Measurements from ENCODE around the gene DNM3.

The DNM3 gene

DNA sequence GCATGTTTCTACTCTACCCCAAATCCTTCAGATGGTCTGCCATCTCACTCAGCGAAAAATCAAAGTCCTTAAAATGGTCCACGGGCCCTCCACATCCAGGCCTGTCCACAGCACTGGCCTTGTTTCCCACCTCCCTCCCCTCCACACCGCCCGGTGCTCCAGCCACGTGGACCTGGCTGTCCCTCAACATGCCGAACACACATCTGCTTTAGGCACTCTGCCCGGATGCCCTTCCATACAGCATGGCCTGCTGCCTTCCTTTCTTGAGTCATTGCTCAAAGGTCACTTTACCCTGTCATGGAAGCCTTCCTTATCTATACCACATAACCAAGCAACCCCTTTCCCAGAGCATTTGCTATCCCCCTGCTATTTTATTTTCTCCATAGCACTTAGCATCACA is 143.0 kb downstream of the DNM3 start:
- Histone ChIP-seq H3K4me2 (no peak overlapping the region), H3K9ac (no peak overlapping the region), H3K4me1 (no peaks in the 10 kb centered on the region), H3K27me3 (no peaks in the 10 kb centered on the region), H3K36me3 (no peaks in the 10 kb centered on the region), H3K9me3 (no peaks in the 10 kb centered on the region), H4K20me1 (no peaks in the 10 kb centered on the region), H3K4me3 (no peak overlapping the region), H3K27ac (no peak overlapping the region)
- no peak for TF ChIP-seq Cebpa-rat (IDR thresholded peaks at IDR 0.05)

GRCh38 chr1:171984850-171985485 is 143.7 kb downstream of the DNM3 start:
- no peak overlapping the region for H3K27ac ChIP-seq
- no peaks in the 10 kb centered on the region for H3K9me3 ChIP-seq
- H3K36me3 ChIP-seq = no peaks in the 10 kb centered on the region
- H3K4me3 ChIP-seq = no peak overlapping the region
- H3K4me2 ChIP-seq = no peak overlapping the region
- H3K27me3 ChIP-seq = no peaks in the 10 kb centered on the region
- H4K20me1 ChIP-seq = no peaks in the 10 kb centered on the region
- H3K9ac ChIP-seq = no peak overlapping the region
- no peaks in the 10 kb centered on the region for H3K4me1 ChIP-seq
- no peak for TF ChIP-seq Cebpa-rat (IDR thresholded peaks at IDR 0.05)

DNA sequence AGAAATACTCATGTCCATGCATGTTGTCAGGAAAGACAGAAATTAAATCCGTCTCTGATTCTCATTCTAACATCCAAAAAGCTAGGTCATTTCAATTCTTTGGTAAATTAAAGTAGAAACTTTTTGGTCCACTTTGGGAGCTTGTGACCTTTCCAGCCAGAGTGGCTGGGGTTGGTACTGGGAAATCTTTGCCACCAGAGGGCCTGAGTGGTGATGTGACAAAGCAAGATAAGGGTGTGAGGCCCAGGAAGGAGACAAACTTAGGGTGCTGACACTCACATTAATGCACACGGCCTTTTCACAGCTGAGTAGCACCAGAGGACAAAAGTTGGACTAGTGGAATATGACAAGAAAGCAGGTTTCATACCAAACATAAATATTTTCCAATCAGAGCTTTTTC is 144.3 kb downstream of the DNM3 start:
- no peak overlapping the region for H3K4me2 ChIP-seq
- H3K4me1 ChIP-seq = no peaks in the 10 kb centered on the region
- H3K36me3 ChIP-seq = no peaks in the 10 kb centered on the region
- H3K9me3 ChIP-seq = no peaks in the 10 kb centered on the region
- no peak overlapping the region for H3K9ac ChIP-seq
- H3K27ac ChIP-seq = no peak overlapping the region
- H4K20me1 ChIP-seq = no peaks in the 10 kb centered on the region
- no peaks in the 10 kb centered on the region for H3K27me3 ChIP-seq
- H3K4me3 ChIP-seq = no peak overlapping the region
- no peak for TF ChIP-seq Cebpa-rat (IDR thresholded peaks at IDR 0.05)

GRCh38 chr1:171988243-171988885 is 147.1 kb downstream of the DNM3 start:
- Histone ChIP-seq H3K9ac (no peak overlapping the region), H3K4me1 (no peaks in the 10 kb centered on the region), H3K27me3 (no peaks in the 10 kb centered on the region), H3K36me3 (no peaks in the 10 kb centered on the region), H3K27ac (no peak overlapping the region), H3K4me2 (no peak overlapping the region), H4K20me1 (no peaks in the 10 kb centered on the region), H3K4me3 (no peak overlapping the region), H3K9me3 (no peaks in the 10 kb centered on the region)
- TF ChIP-seq Cebpa-rat (IDR thresholded peaks at IDR 0.05) = no peak

- Histone ChIP-seq H4K20me1 (no peaks in the 10 kb centered on the region), H3K27ac (no peak overlapping the region), H3K9me3 (no peaks in the 10 kb centered on the region), H3K9ac (no peak overlapping the region), H3K4me3 (no peak overlapping the region), H3K4me2 (no peak overlapping the region), H3K4me1 (no peaks in the 10 kb centered on the region), H3K36me3 (no peaks in the 10 kb centered on the region), H3K27me3 (no peaks in the 10 kb centered on the region)
- no peak for TF ChIP-seq Cebpa-rat (IDR thresholded peaks at IDR 0.05)
Measured at GRCh38 chr1:171990371-171990770, 149.1 kb downstream of the DNM3 start.

DNA sequence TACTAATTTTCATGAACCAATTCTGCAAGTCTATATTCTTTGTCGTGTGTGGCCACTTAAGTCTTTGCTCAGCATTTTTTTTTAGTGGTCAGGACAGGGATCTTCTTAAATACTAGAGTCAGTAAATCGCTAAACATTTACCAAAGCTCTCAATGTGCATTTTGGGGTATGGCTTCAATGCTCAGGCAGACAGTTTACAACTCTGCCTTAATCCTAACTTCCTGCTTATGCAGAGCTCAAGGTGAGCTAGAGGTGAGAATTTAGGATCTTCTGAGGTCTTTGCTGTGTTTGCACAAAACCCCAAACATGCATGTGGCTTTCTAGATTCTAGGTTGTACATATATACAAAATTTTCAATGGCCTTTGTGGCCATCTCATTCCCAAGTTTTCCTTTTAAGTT is 153.0 kb downstream of the DNM3 start:
- H3K4me3 ChIP-seq = no peak overlapping the region
- no peak overlapping the region for H3K4me2 ChIP-seq
- H3K36me3 ChIP-seq = no peaks in the 10 kb centered on the region
- no peaks in the 10 kb centered on the region for H3K27me3 ChIP-seq
- H3K9ac ChIP-seq = no peak overlapping the region
- H3K4me1 ChIP-seq = no peaks in the 10 kb centered on the region
- H3K27ac ChIP-seq = no peak overlapping the region
- no peaks in the 10 kb centered on the region for H4K20me1 ChIP-seq
- no peak for TF ChIP-seq Cebpa-rat (IDR thresholded peaks at IDR 0.05)
- H3K9me3 ChIP-seq = no peaks in the 10 kb centered on the region

GRCh38 chr1:171995573-171995972 is 154.3 kb downstream of the DNM3 start:
- Histone ChIP-seq H3K9me3 (no peaks in the 10 kb centered on the region), H3K4me1 (no peaks in the 10 kb centered on the region), H3K4me2 (no peak overlapping the region), H3K36me3 (no peaks in the 10 kb centered on the region), H3K27me3 (no peaks in the 10 kb centered on the region), H4K20me1 (no peaks in the 10 kb centered on the region), H3K27ac (no peak overlapping the region), H3K4me3 (no peak overlapping the region), H3K9ac (no peak overlapping the region)
- no peak for TF ChIP-seq Cebpa-rat (IDR thresholded peaks at IDR 0.05)

DNA sequence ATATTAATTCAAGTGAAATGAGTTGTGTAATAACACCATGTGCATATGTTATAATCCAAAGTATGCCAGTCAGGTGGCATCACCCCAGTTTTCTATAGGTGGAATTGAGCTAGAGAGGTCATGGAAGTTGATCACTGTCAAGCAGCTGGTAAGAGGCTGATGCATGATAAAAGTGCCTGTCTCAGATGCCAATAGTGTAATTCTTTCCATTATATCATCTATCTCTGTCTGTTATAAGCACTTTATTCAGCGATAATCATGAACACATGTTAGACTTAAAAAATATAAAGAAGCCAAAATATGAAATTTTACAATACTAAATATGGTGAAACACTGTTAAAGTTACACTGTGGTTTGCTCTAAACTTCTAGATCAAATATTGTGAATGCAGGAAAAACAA is 156.6 kb downstream of the DNM3 start:
- Histone ChIP-seq H3K4me3 (no peak overlapping the region), H3K9ac (no peak overlapping the region), H3K27ac (no peak overlapping the region), H3K27me3 (no peaks in the 10 kb centered on the region), H3K36me3 (no peaks in the 10 kb centered on the region), H3K4me1 (no peaks in the 10 kb centered on the region), H3K9me3 (no peaks in the 10 kb centered on the region), H3K4me2 (no peak overlapping the region), H4K20me1 (no peaks in the 10 kb centered on the region)
- TF ChIP-seq Cebpa-rat (IDR thresholded peaks at IDR 0.05) = no peak

GRCh38 chr1:171998711-171999110 is 157.4 kb downstream of the DNM3 start:
- H3K9me3 ChIP-seq = no peaks in the 10 kb centered on the region
- no peaks in the 10 kb centered on the region for H4K20me1 ChIP-seq
- H3K4me2 ChIP-seq = no peak overlapping the region
- no peak overlapping the region for H3K4me3 ChIP-seq
- no peaks in the 10 kb centered on the region for H3K27me3 ChIP-seq
- H3K4me1 ChIP-seq = peaks cover under 1% of the 10 kb centered on the region
- H3K27ac ChIP-seq = no peak overlapping the region
- H3K36me3 ChIP-seq = no peaks in the 10 kb centered on the region
- no peak for TF ChIP-seq Cebpa-rat (IDR thresholded peaks at IDR 0.05)
- H3K9ac ChIP-seq = no peak overlapping the region

DNA sequence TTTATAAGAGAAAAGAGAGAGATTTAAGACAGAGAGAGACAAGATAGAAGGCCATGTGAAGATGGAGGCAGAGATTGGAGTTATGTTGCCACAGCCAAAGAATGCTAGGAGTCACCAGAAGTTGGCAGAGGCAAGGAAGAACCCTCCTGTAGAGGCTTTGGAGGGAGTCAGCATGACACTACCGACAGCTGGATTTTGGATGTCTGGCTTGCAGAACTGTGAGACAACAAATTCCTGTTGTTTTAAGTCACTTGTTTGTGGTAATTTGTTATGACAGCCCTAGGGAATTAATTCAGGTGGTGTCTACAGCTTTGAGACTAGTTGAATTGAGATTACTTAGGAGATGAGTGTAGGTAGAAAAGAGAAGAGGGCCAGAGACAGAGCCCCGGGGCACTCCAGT is 158.5 kb downstream of the DNM3 start:
- H3K36me3 ChIP-seq = no peaks in the 10 kb centered on the region
- H4K20me1 ChIP-seq = no peaks in the 10 kb centered on the region
- no peak overlapping the region for H3K4me2 ChIP-seq
- H3K9ac ChIP-seq = no peak overlapping the region
- no peaks in the 10 kb centered on the region for H3K27me3 ChIP-seq
- H3K4me3 ChIP-seq = no peak overlapping the region
- TF ChIP-seq Cebpa-rat (IDR thresholded peaks at IDR 0.05) = no peak
- H3K9me3 ChIP-seq = no peaks in the 10 kb centered on the region
- H3K4me1 ChIP-seq = peaks cover 9% of the 10 kb centered on the region
- H3K27ac ChIP-seq = no peak overlapping the region

Data from BLaER1 (cell line).